ENCODE results near the gene PAGE4. TPM values are rescaled to one million over a fixed set of nuclear protein-coding genes. Genes with fewer than 3 reads are reported as not detected.

Gene PAGE4
- total and polyA plus RNA-seq, 4 donors = not detected

DNA sequence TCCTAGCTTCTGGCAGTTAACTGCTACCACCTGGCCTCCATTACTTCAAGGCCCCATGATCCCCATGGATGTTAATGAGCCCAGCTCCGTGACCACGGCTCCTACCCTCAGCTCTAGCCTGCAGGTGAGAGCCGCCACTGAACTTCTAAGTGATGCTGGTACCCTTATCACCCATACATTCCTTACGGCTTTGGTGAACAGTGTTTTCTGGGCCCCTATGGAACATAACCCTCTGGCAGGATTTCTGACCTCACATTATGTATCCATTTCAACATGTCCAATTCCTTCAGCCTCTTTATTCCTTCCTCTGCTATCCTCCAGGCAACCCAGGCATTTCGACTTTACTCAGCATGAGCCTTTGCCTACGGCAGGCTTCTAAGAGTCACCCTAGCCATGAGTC, 24.6 kb downstream of the PAGE4 start (continued):
- TF ChIP-seq, protein P1, sequence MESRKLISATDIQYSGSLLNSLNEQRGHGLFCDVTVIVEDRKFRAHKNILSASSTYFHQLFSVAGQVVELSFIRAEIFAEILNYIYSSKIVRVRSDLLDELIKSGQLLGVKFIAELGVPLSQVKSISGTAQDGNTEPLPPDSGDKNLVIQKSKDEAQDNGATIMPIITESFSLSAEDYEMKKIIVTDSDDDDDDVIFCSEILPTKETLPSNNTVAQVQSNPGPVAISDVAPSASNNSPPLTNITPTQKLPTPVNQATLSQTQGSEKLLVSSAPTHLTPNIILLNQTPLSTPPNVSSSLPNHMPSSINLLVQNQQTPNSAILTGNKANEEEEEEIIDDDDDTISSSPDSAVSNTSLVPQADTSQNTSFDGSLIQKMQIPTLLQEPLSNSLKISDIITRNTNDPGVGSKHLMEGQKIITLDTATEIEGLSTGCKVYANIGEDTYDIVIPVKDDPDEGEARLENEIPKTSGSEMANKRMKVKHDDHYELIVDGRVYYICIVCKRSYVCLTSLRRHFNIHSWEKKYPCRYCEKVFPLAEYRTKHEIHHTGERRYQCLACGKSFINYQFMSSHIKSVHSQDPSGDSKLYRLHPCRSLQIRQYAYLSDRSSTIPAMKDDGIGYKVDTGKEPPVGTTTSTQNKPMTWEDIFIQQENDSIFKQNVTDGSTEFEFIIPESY (IDR thresholded peaks at IDR 0.05) = no peak
- TF ChIP-seq SP1 (IDR thresholded peaks at IDR 0.05) (no peak), FOXA2 (IDR thresholded peaks at IDR 0.05) (no peak)

- TF ChIP-seq HNF4A (conservative IDR thresholded peaks at IDR 0.05) (no peak), GABPA (IDR thresholded peaks at IDR 0.05 in 1 of 2, conservative IDR thresholded peaks at IDR 0.05 in 1 of 2) (no peak), JUND (IDR thresholded peaks at IDR 0.05) (no peak), FOXA1 (IDR thresholded peaks at IDR 0.05) (no peak), CTCF (IDR thresholded peaks at IDR 0.05; ENCODE audit: low read depth, low read length, missing input control) (no peak), SP1 (IDR thresholded peaks at IDR 0.05) (no peak), RAD21 (IDR thresholded peaks at IDR 0.05) (no peak), ATF3 (IDR thresholded peaks at IDR 0.05) (no peak), HNF4G (IDR thresholded peaks at IDR 0.05) (no peak), YY1 (IDR thresholded peaks at IDR 0.05) (no peak), EGR1 (IDR thresholded peaks at IDR 0.05; ENCODE audit: low read depth in 2 of 2) (no peak), RXRA (IDR thresholded peaks at IDR 0.05) (no peak), FOXA2 (IDR thresholded peaks at IDR 0.05) (no peak), TAF1 (conservative IDR thresholded peaks at IDR 0.05) (no peak), NR2F2 (IDR thresholded peaks at IDR 0.05) (no peak)
- TF ChIP-seq, protein P2, sequence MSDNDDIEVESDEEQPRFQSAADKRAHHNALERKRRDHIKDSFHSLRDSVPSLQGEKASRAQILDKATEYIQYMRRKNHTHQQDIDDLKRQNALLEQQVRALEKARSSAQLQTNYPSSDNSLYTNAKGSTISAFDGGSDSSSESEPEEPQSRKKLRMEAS (IDR thresholded peaks at IDR 0.05) = no peak
- TF ChIP-seq, protein P3, sequence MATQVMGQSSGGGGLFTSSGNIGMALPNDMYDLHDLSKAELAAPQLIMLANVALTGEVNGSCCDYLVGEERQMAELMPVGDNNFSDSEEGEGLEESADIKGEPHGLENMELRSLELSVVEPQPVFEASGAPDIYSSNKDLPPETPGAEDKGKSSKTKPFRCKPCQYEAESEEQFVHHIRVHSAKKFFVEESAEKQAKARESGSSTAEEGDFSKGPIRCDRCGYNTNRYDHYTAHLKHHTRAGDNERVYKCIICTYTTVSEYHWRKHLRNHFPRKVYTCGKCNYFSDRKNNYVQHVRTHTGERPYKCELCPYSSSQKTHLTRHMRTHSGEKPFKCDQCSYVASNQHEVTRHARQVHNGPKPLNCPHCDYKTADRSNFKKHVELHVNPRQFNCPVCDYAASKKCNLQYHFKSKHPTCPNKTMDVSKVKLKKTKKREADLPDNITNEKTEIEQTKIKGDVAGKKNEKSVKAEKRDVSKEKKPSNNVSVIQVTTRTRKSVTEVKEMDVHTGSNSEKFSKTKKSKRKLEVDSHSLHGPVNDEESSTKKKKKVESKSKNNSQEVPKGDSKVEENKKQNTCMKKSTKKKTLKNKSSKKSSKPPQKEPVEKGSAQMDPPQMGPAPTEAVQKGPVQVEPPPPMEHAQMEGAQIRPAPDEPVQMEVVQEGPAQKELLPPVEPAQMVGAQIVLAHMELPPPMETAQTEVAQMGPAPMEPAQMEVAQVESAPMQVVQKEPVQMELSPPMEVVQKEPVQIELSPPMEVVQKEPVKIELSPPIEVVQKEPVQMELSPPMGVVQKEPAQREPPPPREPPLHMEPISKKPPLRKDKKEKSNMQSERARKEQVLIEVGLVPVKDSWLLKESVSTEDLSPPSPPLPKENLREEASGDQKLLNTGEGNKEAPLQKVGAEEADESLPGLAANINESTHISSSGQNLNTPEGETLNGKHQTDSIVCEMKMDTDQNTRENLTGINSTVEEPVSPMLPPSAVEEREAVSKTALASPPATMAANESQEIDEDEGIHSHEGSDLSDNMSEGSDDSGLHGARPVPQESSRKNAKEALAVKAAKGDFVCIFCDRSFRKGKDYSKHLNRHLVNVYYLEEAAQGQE (IDR thresholded peaks at IDR 0.05) = no peak
- TF ChIP-seq, protein P1 (IDR thresholded peaks at IDR 0.05) = no peak
- no peak for DNase-seq (ENCODE audit: low spot score)
- Histone ChIP-seq H3K4me1 (ENCODE audit: control insufficient read depth in 4 of 4, insufficient read depth in 4 of 4, low read length in 3 of 4) (no peaks in the 10 kb centered on the region), H3K9me3 (ENCODE audit: control insufficient read depth in 4 of 4, low read length in 3 of 4) (no peaks in the 10 kb centered on the region), H3K36me3 (ENCODE audit: control insufficient read depth in 4 of 4, insufficient read depth in 3 of 4, low read depth in 1 of 4, low read length in 3 of 4) (no peaks in the 10 kb centered on the region), H3K9ac (ENCODE audit: low read depth in 1 of 2, low read length in 2 of 2) (no peak overlapping the region), H3K27me3 (ENCODE audit: control insufficient read depth in 4 of 4, insufficient read depth in 4 of 4, low read length in 3 of 4) (peaks cover 0 to 6% (median 0%) of the 10 kb centered on the region in 4 donors), H3K27ac (ENCODE audit: low read depth in 1 of 2, low read length in 2 of 2) (no peak overlapping the region), H3K4me3 (ENCODE audit: low read depth in 1 of 3, low read length in 3 of 3) (no peak overlapping the region)
- 91% methylated on average over 2 of the region's 2 CpGs for WGBS
Observed at GRCh38 chrX:49856819-49857218, 27.7 kb downstream of the PAGE4 start.
